ENCODE results near the gene AP3D1. TPM values are rescaled to one million over a fixed set of nuclear protein-coding genes. Genes with fewer than 3 reads are reported as not detected.

Gene AP3D1
- total and polyA plus RNA-seq, 9 of the 15 experiments (the other 6 are each of a cell fraction or from before 2014, with no cell fraction given) = 1.2 to 86.1 (median 35.9) TPM

- TF ChIP-seq AFF4 (CRISPR knock-in tag; IDR thresholded peaks at IDR 0.05) (peak; percentile 95), MXD1 (CRISPR knock-in tag; IDR thresholded peaks at IDR 0.05; ENCODE audit: borderline replicate concordance, poor library complexity, severe bottlenecking) (no peak), ZBTB9 (CRISPR knock-in tag; IDR thresholded peaks at IDR 0.05) (peak; percentile 94; the same call in 1 of the 2 replicates), NRF1 (conservative IDR thresholded peaks at IDR 0.05 in 1 of 2, IDR thresholded peaks at IDR 0.05 in 1 of 2) (peak; percentile 46 to 67), BRD9 (IDR thresholded peaks at IDR 0.05; ENCODE audit: low read depth, partially characterized antibody) (peak; percentile 97), SMARCE1 (IDR thresholded peaks at IDR 0.05) (peak; percentile 81; the same call in 1 of the 2 replicates), HDGF (IDR thresholded peaks at IDR 0.05) (no peak), NCOA1 (IDR thresholded peaks at IDR 0.05; ENCODE audit: low read depth) (peak; percentile 78), ZNF707 (CRISPR knock-in tag; conservative IDR thresholded peaks at IDR 0.05) (no peak), ZNF766 (CRISPR knock-in tag; conservative IDR thresholded peaks at IDR 0.05) (peak; percentile 93), PRDM10 (IDR thresholded peaks at IDR 0.05; ENCODE audit: partially characterized antibody) (peak; percentile 28), ZKSCAN1 (IDR thresholded peaks at IDR 0.05; ENCODE audit: low read depth, low read length) (peak; percentile 37; the same call in 1 of the 2 replicates), BCLAF1 (IDR thresholded peaks at IDR 0.05; ENCODE audit: borderline replicate concordance in 1 of 2, control insufficient read depth in 1 of 2, low read depth in 2 of 2, low read length in 1 of 2) (no peak)
Observed at GRCh38 chr19:2059422-2060201, 91.8 kb downstream of the AP3D1 start (continued).
